Choroid plexus epithelial cell (primary cell): ENCODE measurements around the gene DNAJB14.
A peak's percentile ranks its signal among the peaks of the same experiment; 100 is the strongest.

ENCODE experiments used
- DNase-seq: peaks from one replicate; pipeline ENCODE4 v3.0.0-alpha.2; 2010; ENCODE audit warnings: low read depth
- H3K4me3 ChIP-seq: 2 replicates; pipeline ENCODE4 v1.5.1; 2011; ENCODE audit warnings: low read depth, mild to moderate bottlenecking, control low read depth, low read length, moderate library complexity
- CTCF ChIP-seq: conservative IDR thresholded peaks from 2 replicates; pipeline ENCODE4 v1.5.1; 2011; ENCODE audit warnings: low read depth, mild to moderate bottlenecking, control low read depth, inconsistent platforms, low read length, moderate library complexity

Gene DNAJB14

GRCh38 chr4:99945718-99946355 is 581 bp downstream of the DNAJB14 start:
- TF ChIP-seq CTCF: peak; percentile 19
- H3K4me3 ChIP-seq: peak overlapping the region; percentile 81
- DNase-seq: peak; percentile 43

- H3K4me3 ChIP-seq: no peak overlapping the region
- no peak for DNase-seq
- no peak for TF ChIP-seq CTCF
Measured at GRCh38 chr4:99943904-99944437, 2.4 kb downstream of the DNAJB14 start.

- no peak overlapping the region for H3K4me3 ChIP-seq
- DNase-seq: no peak
- no peak for TF ChIP-seq CTCF
Measured at GRCh38 chr4:99938243-99938753, 8.1 kb downstream of the DNAJB14 start.

GRCh38 chr4:99934891-99935290 is 11.5 kb downstream of the DNAJB14 start:
- H3K4me3 ChIP-seq: no peak overlapping the region
- TF ChIP-seq CTCF: no peak
- DNase-seq: no peak

GRCh38 chr4:99927566-99927965 is 18.9 kb downstream of the DNAJB14 start:
- H3K4me3 ChIP-seq: no peak overlapping the region
- TF ChIP-seq CTCF: no peak
- DNase-seq: peak; percentile 14

GRCh38 chr4:99921174-99921573 is 25.2 kb downstream of the DNAJB14 start:
- H3K4me3 ChIP-seq: no peak overlapping the region
- no peak for DNase-seq
- no peak for TF ChIP-seq CTCF

- H3K4me3 ChIP-seq: no peak overlapping the region
- no peak for DNase-seq
- no peak for TF ChIP-seq CTCF
Measured at GRCh38 chr4:99918656-99919055, 27.8 kb downstream of the DNAJB14 start.
